ENCODE results near the gene CEACAM20. TPM values are rescaled to one million over a fixed set of nuclear protein-coding genes. Genes with fewer than 3 reads are reported as not detected.
"Not testable (repeated sequence)": the region's sequence is repeated elsewhere in the genome, so short reads cannot be mapped to it uniquely, and the experiment has no call there.

The CEACAM20 gene
- total RNA-seq, 4 donors from 2014 or later, result not detected

- DNase-seq (ENCODE audit: low spot score in 2 of 2), result no peak
- no peak overlapping the region for H3K4me3 ChIP-seq (ENCODE audit: low read depth, poor library complexity, severe bottlenecking)
- TF ChIP-seq CTCF (IDR thresholded peaks at IDR 0.05) (no peak), POLR2A (IDR thresholded peaks at IDR 0.05) (no peak)
- intact Hi-C loops (cut with DNase I; ENCODE audit: low total_unique reads), result no loop called here
- 0 to 71% methylated on average over 1 of the region's 1 CpG for WGBS, 2 donors
Observed at GRCh38 chr19:44542671-44543070, 13.2 kb upstream of the CEACAM20 start.

GRCh38 chr19:44540736-44541135 lies 11.3 kb upstream of the CEACAM20 start:
- 68 to 76% methylated on average over 8 of the region's 8 CpGs for WGBS, 2 donors
- DNase-seq (ENCODE audit: low spot score in 2 of 2), result no peak
- TF ChIP-seq CTCF (IDR thresholded peaks at IDR 0.05), result no peak
- no peak for TF ChIP-seq POLR2A (IDR thresholded peaks at IDR 0.05)
- no peak overlapping the region for H3K4me3 ChIP-seq (ENCODE audit: low read depth, poor library complexity, severe bottlenecking)
- intact Hi-C loops (cut with DNase I; ENCODE audit: low total_unique reads), result loop anchor here (1.0 kb wide), 1 partner anchor 19 kb away; no protein-coding TSS in a partner anchor

- TF ChIP-seq CTCF (IDR thresholded peaks at IDR 0.05) (no peak), POLR2A (IDR thresholded peaks at IDR 0.05) (no peak)
- DNase-seq (ENCODE audit: low spot score in 2 of 2), result peak in 1 of 2 donors; percentile 42
- intact Hi-C loops (cut with DNase I; ENCODE audit: low total_unique reads), result loop anchor here (1.0 kb wide), 1 partner anchor 19 kb away; no protein-coding TSS in a partner anchor
- no peak overlapping the region for H3K4me3 ChIP-seq (ENCODE audit: low read depth, poor library complexity, severe bottlenecking)
- 81 to 87% methylated on average over 6 of the region's 6 CpGs for WGBS, 2 donors
Observed at GRCh38 chr19:44539991-44540390, 10.5 kb upstream of the CEACAM20 start.

- no peak overlapping the region for H3K4me3 ChIP-seq (ENCODE audit: low read depth, poor library complexity, severe bottlenecking)
- no peak for DNase-seq (ENCODE audit: low spot score in 2 of 2)
- WGBS, 2 donors, result 63 to 66% methylated on average over 11 of the region's 11 CpGs
- intact Hi-C loops (cut with DNase I; ENCODE audit: low total_unique reads), result no loop called here
- TF ChIP-seq POLR2A (IDR thresholded peaks at IDR 0.05) (no peak), CTCF (IDR thresholded peaks at IDR 0.05) (no peak)
Observed at GRCh38 chr19:44539236-44539826, 9.9 kb upstream of the CEACAM20 start.

GRCh38 chr19:44535361-44535760 lies 5.9 kb upstream of the CEACAM20 start:
- DNase-seq (ENCODE audit: low spot score in 2 of 2); H3K4me3 ChIP-seq (ENCODE audit: low read depth, poor library complexity, severe bottlenecking); intact Hi-C loops (cut with DNase I; ENCODE audit: low total_unique reads): not testable (repeated sequence)
- 49 to 53% methylated on average over 3 of the region's 3 CpGs for WGBS, 2 donors

- 81 to 83% methylated on average over 5 of the region's 5 CpGs for WGBS, 2 donors
- intact Hi-C loops (cut with DNase I; ENCODE audit: low total_unique reads), result no loop called here
- no peak for DNase-seq (ENCODE audit: low spot score in 2 of 2)
- H3K4me3 ChIP-seq (ENCODE audit: low read depth, poor library complexity, severe bottlenecking), result no peak overlapping the region
- TF ChIP-seq CTCF (IDR thresholded peaks at IDR 0.05), result no peak
- no peak for TF ChIP-seq POLR2A (IDR thresholded peaks at IDR 0.05)
Observed at GRCh38 chr19:44532819-44533218, 3.3 kb upstream of the CEACAM20 start.
